Transverse colon (tissue), 4 donors: ENCODE results near the gene RTL10.

Experiments
- POLR2A ChIP-seq: fragments of 450-650 bp; IDR thresholded peaks from one replicate; pipeline ENCODE4 v1.6.1; 2016; ENCODE audit warnings: antibody characterized with exemption, mild to moderate bottlenecking, moderate library complexity
- POLR2AphosphoS5 ChIP-seq, 3 donors: sonication (generic); formaldehyde crosslinking; IDR thresholded peaks; one replicate each; pipeline ENCODE4 v1.6.1; 2016; ENCODE audit warnings: antibody characterized with exemption in 3 of 3
- TF ChIP-seq, protein P1 (sequence below), 5 experiments: fragments of 200-600 bp in 3 of 5; fragments of 450-650 bp in 2 of 5; sonication (generic) in 3 of 5; IDR thresholded peaks; 1 replicate in 2 of 5; 2 replicates in 3 of 5; pipeline ENCODE4 v1.5.1; 2016 to 2017; ENCODE audit warnings: antibody characterized with exemption in 5 of 5, inconsistent platforms in 3 of 5, mild to moderate bottlenecking in 2 of 5, moderate library complexity in 1 of 5

- TF ChIP-seq, protein P1, sequence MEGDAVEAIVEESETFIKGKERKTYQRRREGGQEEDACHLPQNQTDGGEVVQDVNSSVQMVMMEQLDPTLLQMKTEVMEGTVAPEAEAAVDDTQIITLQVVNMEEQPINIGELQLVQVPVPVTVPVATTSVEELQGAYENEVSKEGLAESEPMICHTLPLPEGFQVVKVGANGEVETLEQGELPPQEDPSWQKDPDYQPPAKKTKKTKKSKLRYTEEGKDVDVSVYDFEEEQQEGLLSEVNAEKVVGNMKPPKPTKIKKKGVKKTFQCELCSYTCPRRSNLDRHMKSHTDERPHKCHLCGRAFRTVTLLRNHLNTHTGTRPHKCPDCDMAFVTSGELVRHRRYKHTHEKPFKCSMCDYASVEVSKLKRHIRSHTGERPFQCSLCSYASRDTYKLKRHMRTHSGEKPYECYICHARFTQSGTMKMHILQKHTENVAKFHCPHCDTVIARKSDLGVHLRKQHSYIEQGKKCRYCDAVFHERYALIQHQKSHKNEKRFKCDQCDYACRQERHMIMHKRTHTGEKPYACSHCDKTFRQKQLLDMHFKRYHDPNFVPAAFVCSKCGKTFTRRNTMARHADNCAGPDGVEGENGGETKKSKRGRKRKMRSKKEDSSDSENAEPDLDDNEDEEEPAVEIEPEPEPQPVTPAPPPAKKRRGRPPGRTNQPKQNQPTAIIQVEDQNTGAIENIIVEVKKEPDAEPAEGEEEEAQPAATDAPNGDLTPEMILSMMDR (IDR thresholded peaks at IDR 0.05): no peak
- TF ChIP-seq POLR2AphosphoS5 (IDR thresholded peaks at IDR 0.05): no peak
- no peak for TF ChIP-seq POLR2A
Observed at GRCh38 chr22:19863571-19863970, 8.9 kb upstream of the RTL10 start.
